Endothelial cell of umbilical vein (primary cell): ENCODE results near the gene PRR19. TPM values are rescaled to one million over a fixed set of nuclear protein-coding genes. Genes with fewer than 3 reads are reported as not detected.

Experiments used
- BruUV-seq: library from RNA; stranded (reverse); fragments of 400-500 nt; replicated peaks from 2 replicates; lab custom pipeline; 2021; lab: Mats Ljungman, UMichigan
- CTCF ChIA-PET: fragments of 300-600, 350-600 bp; sonication (Branson Sonifier 250); formaldehyde crosslinking; loops from one replicate; lab custom pipeline; 2021; ENCODE audit warnings: antibody characterized with exemption, inconsistent platforms; lab: Charles Lee
- POLR2A ChIA-PET: fragments of 300-600, 350-600 bp; sonication (Branson Sonifier 250); formaldehyde crosslinking; loops from one replicate; lab custom pipeline; 2021; ENCODE audit warnings: antibody characterized with exemption, inconsistent platforms; lab: Charles Lee
- DNase-seq: peaks from one replicate; pipeline ENCODE4 v3.0.0-alpha.2; 2011; ENCODE audit warnings: low read depth, low spot score
- FAIRE-seq: peaks from 2 replicates; lab custom pipeline; 2011; peaks lifted over from hg19 to GRCh38; lab: Jason Lieb, UNC
- H2AFZ ChIP-seq: 2 replicates; pipeline ENCODE4 v1.6.0; 2012; ENCODE audit warnings: low read depth, low read length, control low read depth, inconsistent platforms
- H3K27ac ChIP-seq: 2 replicates; pipeline ENCODE4 v1.5.1; 2011; ENCODE audit warnings: low read depth, mild to moderate bottlenecking, control low read depth, low read length, moderate library complexity; ENCODE audit not compliant: insufficient read depth
- H3K27me3 ChIP-seq, 2 experiments: 2 replicates each; pipeline versions ENCODE4 v1.6.0 to v1.6.1; 2011; ENCODE audit warnings: low read length in 2 of 2, mixed read lengths in 1 of 2; ENCODE audit not compliant: control insufficient read depth in 2 of 2, insufficient read depth in 2 of 2
- H3K36me3 ChIP-seq, 2 experiments: 2 replicates in 1 of 2; 3 replicates in 1 of 2; pipeline ENCODE4 v1.5.1; 2011; ENCODE audit warnings: low read length in 2 of 2, mild to moderate bottlenecking in 1 of 2, moderate library complexity in 1 of 2; ENCODE audit not compliant: control insufficient read depth in 2 of 2, insufficient read depth in 2 of 2; ENCODE audit errors: extremely low read depth in 1 of 2
- H3K4me1 ChIP-seq: 3 replicates; pipeline ENCODE4 v1.5.1; 2011; ENCODE audit warnings: mild to moderate bottlenecking, low read length; ENCODE audit not compliant: control insufficient read depth, insufficient read depth; ENCODE audit errors: extremely low read depth
- H3K4me2 ChIP-seq: 2 replicates; pipeline ENCODE4 v1.6.1; 2011; ENCODE audit warnings: low read length, control low read depth, mixed read lengths; ENCODE audit not compliant: insufficient read depth
- H3K4me3 ChIP-seq, 3 experiments: fragments of 200-600 bp in 1 of 3; sonication (generic), shearing (Covaris generic) in 1 of 3; replicated peaks in 1 of 3; 2 replicates each; pipeline ENCODE4 v1.5.1; 2011 to 2016; ENCODE audit warnings: control low read depth in 3 of 3, low read length in 3 of 3, mild to moderate bottlenecking in 2 of 3, inconsistent platforms in 1 of 3, low read depth in 1 of 3, moderate library complexity in 1 of 3; ENCODE audit not compliant: insufficient read depth in 1 of 3
- H3K79me2 ChIP-seq: 2 replicates; pipeline ENCODE4 v1.6.0; 2012; ENCODE audit warnings: low read length, inconsistent platforms; ENCODE audit not compliant: control insufficient read depth, insufficient read depth
- H3K9ac ChIP-seq: replicated peaks from 2 replicates; pipeline ENCODE3; 2011; ENCODE audit warnings: low read length, control low read depth; ENCODE audit not compliant: insufficient read depth; ENCODE audit errors: extremely low read depth
- H3K9me1 ChIP-seq: replicated peaks from 3 replicates; pipeline ENCODE4 v1.6.0; 2011; ENCODE audit warnings: mild to moderate bottlenecking, low read length; ENCODE audit not compliant: control insufficient read depth, insufficient read depth; ENCODE audit errors: extremely low read depth
- H3K9me3 ChIP-seq: replicated peaks from 2 replicates; pipeline ENCODE4 v1.5.1; 2012; ENCODE audit warnings: low read length, inconsistent platforms; ENCODE audit not compliant: control insufficient read depth, insufficient read depth
- H4K20me1 ChIP-seq: replicated peaks from 2 replicates; pipeline ENCODE3; 2011; ENCODE audit warnings: mild to moderate bottlenecking, low read length; ENCODE audit not compliant: control insufficient read depth, insufficient read depth; ENCODE audit errors: extremely low read depth
- CTCF ChIP-seq, 2 donors: IDR thresholded peaks; 1 replicate in 1 of 2; 2 replicates in 1 of 2; pipeline ENCODE4 v1.5.1; 2011; ENCODE audit warnings: low read length in 2 of 2, mild to moderate bottlenecking in 2 of 2, moderate library complexity in 2 of 2, control low read depth in 1 of 2, inconsistent platforms in 1 of 2, low read depth in 1 of 2; ENCODE audit not compliant: insufficient read depth in 1 of 2; ENCODE audit errors: extremely low read depth in 1 of 2
- EZH2 ChIP-seq: IDR thresholded peaks from 2 replicates; pipeline ENCODE4 v1.6.1; 2012; ENCODE audit warnings: borderline replicate concordance, low read depth, mild to moderate bottlenecking, moderate library complexity, low read length, inconsistent platforms; ENCODE audit not compliant: severe bottlenecking
- MAX ChIP-seq: IDR thresholded peaks from 2 replicates; pipeline ENCODE4 v1.6.1; 2011; ENCODE audit not compliant: insufficient read depth, insufficient read length
- MYC ChIP-seq: IDR thresholded peaks from one replicate; pipeline ENCODE4 v1.6.1; 2011; ENCODE audit warnings: mild to moderate bottlenecking, low read depth, low read length
- dilution Hi-C: fragments of 300-500 bp; cut with MboI; formaldehyde crosslinking; loops from one replicate; pipeline ENCODE4 v1.15.0; 2019; ENCODE audit warnings: low sequenced_read_pairs; ENCODE audit not compliant: extremely low pct_ligation_motif_present
- intact Hi-C: fragments of 100-400 bp; cut with micrococcal nuclease; formaldehyde crosslinking; loops from one replicate; pipeline ENCODE4 v1.10.0; 2022
- polyA plus RNA-seq, 4 experiments: library from polyadenylated mRNA; depleted of rRNA in 3 of 4; stranded (reverse) in 3 of 4; unstranded in 1 of 4; fragments of >200 nt; gene quantifications; 2 replicates each; pipeline versions ENCODE4 v1.2.1 to v1.2.3, GENCODE V29; 2011 to 2012; ENCODE audit warnings: missing spikeins in 1 of 4
- total RNA-seq: library from RNA; stranded (reverse); gene quantifications from 2 replicates; pipeline ENCODE4 v1.2.3, GENCODE V29; 2021

PRR19 gene
- total and polyA plus RNA-seq, 2 donors (not counting 3 experiments of a cell fraction or from before 2014, with no cell fraction given), result 1.0 to 1.4 TPM

GRCh38 chr19:42292042-42292960 lies 9.6 kb upstream of the PRR19 start:
- Histone ChIP-seq H3K9me1 (no peaks in the 10 kb centered on the region), H3K27ac (no peak overlapping the region), H3K36me3 (peaks cover 16 to 78% of the 10 kb centered on the region in 2 experiments), H3K9me3 (no peaks in the 10 kb centered on the region), H3K4me2 (no peak overlapping the region), H3K9ac (no peak overlapping the region), H4K20me1 (no peaks in the 10 kb centered on the region), H3K27me3 (no peaks in the 10 kb centered on the region), H3K79me2 (no peaks in the 10 kb centered on the region), H2AFZ (no peak overlapping the region), H3K4me3 (no peak overlapping the region), H3K4me1 (no peaks in the 10 kb centered on the region)
- ChIA-PET POLR2A (no interaction called here), CTCF (interaction anchor here (1.1 to 2.3 kb wide), 4 partner anchors 10 to 46 kb away, joined by 3 to 15 read pairs (median 4); partner anchors contain the start of genes PAFAH1B3 and PRR19)
- FAIRE-seq, result no peak
- DNase-seq, result no peak
- no peak for TF ChIP-seq MAX
- TF ChIP-seq EZH2, result no peak
- TF ChIP-seq MYC, result no peak
- TF ChIP-seq CTCF (IDR thresholded peaks at IDR 0.05; ENCODE audit: extremely low read depth in 1 of 2, insufficient read depth in 1 of 2, low read depth in 1 of 2, low read length in 2 of 2), result no peak
- no TSS peak for BruUV-seq
- dilution Hi-C loops, result no loop called here
- intact Hi-C loops, result no loop called here
